Chondrocyte (in vitro differentiated cells): ENCODE results near the gene UBASH3B. TPM values are rescaled to one million over a fixed set of nuclear protein-coding genes. Genes with fewer than 3 reads are reported as not detected.

ENCODE experiments used
- DNase-seq: peaks from one replicate; pipeline ENCODE4 v3.0.0; 2021; ENCODE audit warnings: mixed read lengths, low spot score
- H3K27ac Mint-ChIP-seq: one replicate; pipeline ENCODE4 v1.8.0; 2021; ENCODE audit warnings: mild to moderate bottlenecking, moderate library complexity, mixed read lengths; ENCODE audit not compliant: unreplicated experiment
- H3K27me3 Mint-ChIP-seq: 2 replicates; pipeline ENCODE4 v1.8.0; 2021; ENCODE audit warnings: low read depth, mixed read lengths
- H3K36me3 Mint-ChIP-seq: 2 replicates; pipeline ENCODE4 v1.8.0; 2021; ENCODE audit warnings: low read depth, mixed read lengths
- H3K4me1 Mint-ChIP-seq: 2 replicates; pipeline ENCODE4 v1.8.0; 2021; ENCODE audit warnings: low read depth, mild to moderate bottlenecking, mixed read lengths
- H3K4me3 Mint-ChIP-seq: one replicate; pipeline ENCODE4 v1.8.0; 2021; ENCODE audit warnings: mild to moderate bottlenecking, moderate library complexity, mixed read lengths; ENCODE audit not compliant: unreplicated experiment
- H3K9me3 Mint-ChIP-seq: 2 replicates; pipeline ENCODE4 v1.8.0; 2021; ENCODE audit warnings: low read depth, mixed read lengths
- CTCF ChIP-seq: fragments of 200-600 bp; sonication (generic); IDR thresholded peaks from 2 replicates; pipeline ENCODE4 v1.5.0; 2021; ENCODE audit warnings: antibody characterized with exemption, mild to moderate bottlenecking, moderate library complexity
- total RNA-seq: library from RNA; stranded (reverse); gene quantifications from 3 replicates; pipeline ENCODE4 v1.2.1, GENCODE V29; 2021

Gene UBASH3B
- total RNA-seq, 1 donor from 2014 or later, result 14.4 TPM

DNA sequence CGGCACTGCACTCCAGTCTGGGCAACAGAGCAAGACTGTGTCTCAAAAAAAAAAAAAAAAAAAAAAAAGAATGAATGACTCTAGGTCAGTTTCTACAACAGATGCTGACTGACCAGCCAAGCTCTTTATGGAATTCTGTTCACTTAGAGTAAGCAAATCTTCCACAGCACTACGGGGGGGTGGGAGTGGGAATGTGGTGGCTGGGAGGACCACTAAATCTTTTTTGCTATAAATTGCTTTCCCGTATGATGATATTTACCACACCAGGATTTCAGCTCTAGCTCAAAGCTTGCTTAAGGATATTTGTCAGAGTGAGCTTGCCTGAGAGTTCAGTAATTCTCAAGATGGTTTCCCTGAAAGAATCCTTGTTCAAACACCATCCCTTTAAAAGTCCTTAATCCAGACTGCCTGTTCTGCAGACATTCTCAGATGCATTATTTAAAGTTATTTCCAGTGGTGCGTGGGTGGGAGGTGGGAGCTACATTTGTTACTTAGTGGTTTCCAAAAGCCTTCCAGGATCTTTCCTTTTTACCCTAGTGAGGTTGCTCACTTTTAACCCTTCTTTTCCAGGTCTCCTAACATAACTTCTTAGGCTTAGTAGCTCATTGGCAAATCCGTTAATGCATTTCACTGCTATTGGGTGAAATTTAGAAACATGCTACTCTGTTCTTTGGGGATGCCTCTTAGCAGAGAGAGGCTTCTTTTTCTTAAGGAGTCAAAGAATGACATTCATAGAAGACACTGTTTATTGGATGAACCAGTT lies 65.9 kb downstream of the UBASH3B start:
- Mint-ChIP-seq H3K36me3 (no peaks in the 10 kb centered on the region), H3K27ac (peak overlapping the region; percentile 66), H3K4me3 (no peak overlapping the region), H3K27me3 (no peaks in the 10 kb centered on the region), H3K4me1 (peaks cover 47% of the 10 kb centered on the region), H3K9me3 (no peaks in the 10 kb centered on the region)
- DNase-seq, result no peak
- TF ChIP-seq CTCF, result no peak

DNA sequence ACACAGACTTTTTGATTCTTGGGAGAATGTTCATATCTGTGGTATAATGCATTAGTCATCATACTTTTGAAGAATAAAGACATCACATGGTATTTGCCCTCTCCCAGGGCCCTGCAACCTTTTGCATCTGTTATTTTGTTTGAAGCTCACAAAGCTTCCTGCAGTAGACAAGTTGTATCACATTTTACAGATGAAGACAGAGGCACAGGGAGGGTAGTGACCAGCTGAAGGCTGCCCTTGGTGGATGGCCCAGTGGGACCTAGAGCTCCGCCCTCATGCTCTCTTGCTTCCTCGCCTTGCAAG lies 66.4 kb downstream of the UBASH3B start:
- no peak for TF ChIP-seq CTCF
- Mint-ChIP-seq H3K4me1 (peaks cover 48% of the 10 kb centered on the region), H3K27me3 (no peaks in the 10 kb centered on the region), H3K36me3 (no peaks in the 10 kb centered on the region), H3K4me3 (no peak overlapping the region), H3K9me3 (no peaks in the 10 kb centered on the region), H3K27ac (peak overlapping the region; percentile 83)
- no peak for DNase-seq

DNA sequence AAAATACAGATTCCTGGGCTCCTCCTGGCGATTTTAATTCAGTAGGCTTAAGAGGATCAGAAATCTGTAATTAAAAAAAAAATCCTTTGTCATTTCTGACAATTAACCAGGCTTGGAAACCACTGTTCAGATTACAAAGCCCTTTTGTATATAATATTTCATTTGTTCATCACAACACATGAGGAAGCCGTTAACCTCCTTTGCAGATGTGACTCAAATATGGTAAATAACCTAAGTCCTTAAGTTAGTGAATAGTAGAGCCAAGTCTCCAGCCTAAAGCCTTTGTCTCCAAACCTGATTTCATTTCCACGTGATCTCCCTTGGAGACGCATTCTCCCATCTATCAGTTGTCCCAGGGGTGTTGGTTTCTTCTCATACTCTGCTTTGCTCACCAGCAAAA lies 67.6 kb downstream of the UBASH3B start:
- DNase-seq, result no peak
- no peaks in the 10 kb centered on the region for H3K36me3 Mint-ChIP-seq
- no peaks in the 10 kb centered on the region for H3K9me3 Mint-ChIP-seq
- peaks cover 56% of the 10 kb centered on the region for H3K4me1 Mint-ChIP-seq
- peak overlapping the region; percentile 4 for H3K27ac Mint-ChIP-seq
- H3K27me3 Mint-ChIP-seq, result no peaks in the 10 kb centered on the region
- no peak for TF ChIP-seq CTCF
- H3K4me3 Mint-ChIP-seq, result no peak overlapping the region

- Mint-ChIP-seq H3K4me3 (no peak overlapping the region), H3K9me3 (no peaks in the 10 kb centered on the region), H3K36me3 (no peaks in the 10 kb centered on the region), H3K27ac (peak overlapping the region; percentile 4), H3K4me1 (peaks cover 56% of the 10 kb centered on the region), H3K27me3 (no peaks in the 10 kb centered on the region)
- no peak for DNase-seq
- TF ChIP-seq CTCF, result no peak
Measured at GRCh38 chr11:122723576-122723975, 68.1 kb downstream of the UBASH3B start.

GRCh38 chr11:122724520-122724919 lies 69.0 kb downstream of the UBASH3B start:
- Mint-ChIP-seq H3K27me3 (no peaks in the 10 kb centered on the region), H3K4me1 (peaks cover 56% of the 10 kb centered on the region), H3K4me3 (no peak overlapping the region), H3K9me3 (no peaks in the 10 kb centered on the region), H3K27ac (no peak overlapping the region), H3K36me3 (no peaks in the 10 kb centered on the region)
- no peak for TF ChIP-seq CTCF
- DNase-seq, result no peak
